ENCODE data around the gene RTKN2.

RTKN2 gene

DNA sequence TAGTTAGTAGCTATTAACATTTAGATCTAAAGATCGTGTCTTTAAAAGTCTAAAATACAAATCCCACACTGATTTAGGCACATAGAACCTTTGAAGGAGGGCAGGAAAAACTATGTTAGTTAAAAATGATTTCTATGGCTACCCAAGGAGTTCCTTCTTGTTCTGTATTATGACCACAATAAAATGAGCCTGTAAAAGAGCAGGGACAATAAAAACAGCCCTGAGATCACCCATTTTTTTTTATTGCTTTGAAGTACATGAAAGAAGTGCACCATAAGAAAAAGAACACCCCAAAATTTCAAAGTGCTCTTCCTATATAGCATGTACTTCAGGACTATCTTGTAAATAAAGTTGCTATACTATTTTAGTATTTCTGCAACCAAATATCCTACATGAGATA, 29.8 kb downstream of the RTKN2 start:
- Histone ChIP-seq H3K4ac (ENCODE audit: low read depth in 1 of 2, low read length in 2 of 2) (no peak overlapping the region), H3K36me3 (ENCODE audit: control insufficient read depth in 1 of 2, insufficient read depth in 2 of 2, low read depth in 1 of 2, low read length in 2 of 2) (no peaks in the 10 kb centered on the region), H3K23ac (ENCODE audit: low read length in 2 of 2) (no peak overlapping the region), H2BK12ac (ENCODE audit: low read length in 2 of 2) (no peak overlapping the region), H3K4me2 (ENCODE audit: low read length, poor library complexity, severe bottlenecking) (no peak overlapping the region), H4K91ac (ENCODE audit: low read length) (no peak overlapping the region), H4K8ac (ENCODE audit: low read length) (no peak overlapping the region), H3K27me3 (ENCODE audit: control insufficient read depth in 1 of 2, insufficient read depth in 1 of 2, low read length in 2 of 2) (no peaks in the 10 kb centered on the region), H2BK5ac (ENCODE audit: low read depth, low read length, poor library complexity, severe bottlenecking) (no peak overlapping the region), H3K27ac (ENCODE audit: low read length, poor library complexity, severe bottlenecking) (no peak overlapping the region), H2AK5ac (ENCODE audit: low read length, severe bottlenecking) (no peak overlapping the region), H2AFZ (ENCODE audit: low read depth, low read length) (no peak overlapping the region), H3K9me3 (ENCODE audit: control insufficient read depth, low read length) (no peaks in the 10 kb centered on the region), H3K79me1 (replicated peaks; ENCODE audit: low read length, poor library complexity, severe bottlenecking) (peaks cover 2% of the 10 kb centered on the region), H3K4me1 (ENCODE audit: control insufficient read depth, insufficient read depth, low read depth, low read length) (peaks cover 6% of the 10 kb centered on the region), H3K4me3 (ENCODE audit: insufficient read depth in 1 of 2, low read depth in 1 of 2, low read length in 2 of 2) (no peak overlapping the region), H3K14ac (ENCODE audit: low read length in 2 of 2) (no peak overlapping the region), H2BK15ac (ENCODE audit: low read depth, poor library complexity, severe bottlenecking) (no peak overlapping the region), H3K9ac (ENCODE audit: low read length) (no peak overlapping the region), H3K18ac (ENCODE audit: low read depth in 1 of 2, low read length in 2 of 2) (no peak overlapping the region), H2BK120ac (ENCODE audit: low read depth, low read length) (no peak overlapping the region)
- DNase-seq = no peak
- no CpG with 5 or more reads among the region's 1 CpG for WGBS

- no peak for DNase-seq
- no peak overlapping the region for H3K14ac ChIP-seq (ENCODE audit: low read length in 2 of 2)
- H3K79me1 ChIP-seq (replicated peaks; ENCODE audit: low read length, poor library complexity, severe bottlenecking) = peaks cover 2% of the 10 kb centered on the region
- H4K8ac ChIP-seq (ENCODE audit: low read length) = no peak overlapping the region
- no peak overlapping the region for H2BK12ac ChIP-seq (ENCODE audit: low read length in 2 of 2)
- H3K4me3 ChIP-seq (ENCODE audit: insufficient read depth in 1 of 2, low read depth in 1 of 2, low read length in 2 of 2) = no peak overlapping the region
- H3K4me2 ChIP-seq (ENCODE audit: low read length, poor library complexity, severe bottlenecking) = no peak overlapping the region
- peaks cover 6% of the 10 kb centered on the region for H3K4me1 ChIP-seq (ENCODE audit: control insufficient read depth, insufficient read depth, low read depth, low read length)
- no peak overlapping the region for H4K91ac ChIP-seq (ENCODE audit: low read length)
- H2BK120ac ChIP-seq (ENCODE audit: low read depth, low read length) = no peak overlapping the region
- H3K27me3 ChIP-seq (ENCODE audit: control insufficient read depth in 1 of 2, insufficient read depth in 1 of 2, low read length in 2 of 2) = no peaks in the 10 kb centered on the region
- H2BK15ac ChIP-seq (ENCODE audit: low read depth, poor library complexity, severe bottlenecking) = no peak overlapping the region
- H3K18ac ChIP-seq (ENCODE audit: low read depth in 1 of 2, low read length in 2 of 2) = no peak overlapping the region
- no peaks in the 10 kb centered on the region for H3K36me3 ChIP-seq (ENCODE audit: control insufficient read depth in 1 of 2, insufficient read depth in 2 of 2, low read depth in 1 of 2, low read length in 2 of 2)
- H2BK5ac ChIP-seq (ENCODE audit: low read depth, low read length, poor library complexity, severe bottlenecking) = no peak overlapping the region
- no peak overlapping the region for H3K27ac ChIP-seq (ENCODE audit: low read length, poor library complexity, severe bottlenecking)
- no peaks in the 10 kb centered on the region for H3K9me3 ChIP-seq (ENCODE audit: control insufficient read depth, low read length)
- no peak overlapping the region for H2AK5ac ChIP-seq (ENCODE audit: low read length, severe bottlenecking)
- no peak overlapping the region for H2AFZ ChIP-seq (ENCODE audit: low read depth, low read length)
- no peak overlapping the region for H3K4ac ChIP-seq (ENCODE audit: low read depth in 1 of 2, low read length in 2 of 2)
- no peak overlapping the region for H3K23ac ChIP-seq (ENCODE audit: low read length in 2 of 2)
- H3K9ac ChIP-seq (ENCODE audit: low read length) = peak overlapping the region; percentile 7
These were observed 30.7 kb downstream of the RTKN2 start for GRCh38 chr10:62237966-62238365.

GRCh38 chr10:62237506-62237905, 31.1 kb downstream of the RTKN2 start:
- H3K27ac ChIP-seq (ENCODE audit: low read length, poor library complexity, severe bottlenecking) = no peak overlapping the region
- WGBS = no CpG with 5 or more reads among the region's 2 CpGs
- peaks cover 2% of the 10 kb centered on the region for H3K79me1 ChIP-seq (replicated peaks; ENCODE audit: low read length, poor library complexity, severe bottlenecking)
- no peak overlapping the region for H3K18ac ChIP-seq (ENCODE audit: low read depth in 1 of 2, low read length in 2 of 2)
- H2BK12ac ChIP-seq (ENCODE audit: low read length in 2 of 2) = no peak overlapping the region
- H3K36me3 ChIP-seq (ENCODE audit: control insufficient read depth in 1 of 2, insufficient read depth in 2 of 2, low read depth in 1 of 2, low read length in 2 of 2) = no peaks in the 10 kb centered on the region
- H3K9ac ChIP-seq (ENCODE audit: low read length) = no peak overlapping the region
- peaks cover 3% of the 10 kb centered on the region for H3K4me1 ChIP-seq (ENCODE audit: control insufficient read depth, insufficient read depth, low read depth, low read length)
- H2AFZ ChIP-seq (ENCODE audit: low read depth, low read length) = no peak overlapping the region
- no peak overlapping the region for H2BK120ac ChIP-seq (ENCODE audit: low read depth, low read length)
- H3K23ac ChIP-seq (ENCODE audit: low read length in 2 of 2) = no peak overlapping the region
- no peak overlapping the region for H3K4me3 ChIP-seq (ENCODE audit: insufficient read depth in 1 of 2, low read depth in 1 of 2, low read length in 2 of 2)
- H3K9me3 ChIP-seq (ENCODE audit: control insufficient read depth, low read length) = no peaks in the 10 kb centered on the region
- no peak overlapping the region for H3K14ac ChIP-seq (ENCODE audit: low read length in 2 of 2)
- H3K4me2 ChIP-seq (ENCODE audit: low read length, poor library complexity, severe bottlenecking) = no peak overlapping the region
- no peaks in the 10 kb centered on the region for H3K27me3 ChIP-seq (ENCODE audit: control insufficient read depth in 1 of 2, insufficient read depth in 1 of 2, low read length in 2 of 2)
- no peak overlapping the region for H4K8ac ChIP-seq (ENCODE audit: low read length)
- no peak for DNase-seq
- no peak overlapping the region for H4K91ac ChIP-seq (ENCODE audit: low read length)
- no peak overlapping the region for H2AK5ac ChIP-seq (ENCODE audit: low read length, severe bottlenecking)
- H3K4ac ChIP-seq (ENCODE audit: low read depth in 1 of 2, low read length in 2 of 2) = no peak overlapping the region
- H2BK5ac ChIP-seq (ENCODE audit: low read depth, low read length, poor library complexity, severe bottlenecking) = no peak overlapping the region
- H2BK15ac ChIP-seq (ENCODE audit: low read depth, poor library complexity, severe bottlenecking) = no peak overlapping the region

GRCh38 chr10:62234077-62234605, 34.5 kb downstream of the RTKN2 start:
- Histone ChIP-seq H4K8ac (ENCODE audit: low read length) (peak overlapping the region; percentile 24), H3K27me3 (ENCODE audit: control insufficient read depth in 1 of 2, insufficient read depth in 1 of 2, low read length in 2 of 2) (no peaks in the 10 kb centered on the region), H3K4ac (ENCODE audit: low read depth in 1 of 2, low read length in 2 of 2) (no peak overlapping the region), H3K27ac (ENCODE audit: low read length, poor library complexity, severe bottlenecking) (peak overlapping the region; percentile 95), H3K4me3 (ENCODE audit: insufficient read depth in 1 of 2, low read depth in 1 of 2, low read length in 2 of 2) (no peak overlapping the region), H3K79me1 (replicated peaks; ENCODE audit: low read length, poor library complexity, severe bottlenecking) (no peaks in the 10 kb centered on the region), H3K23ac (ENCODE audit: low read length in 2 of 2) (no peak overlapping the region), H3K14ac (ENCODE audit: low read length in 2 of 2) (no peak overlapping the region), H3K9ac (ENCODE audit: low read length) (peak overlapping the region; percentile 10), H3K18ac (ENCODE audit: low read depth in 1 of 2, low read length in 2 of 2) (peak overlapping the region; percentile 29 to 37), H2BK15ac (ENCODE audit: low read depth, poor library complexity, severe bottlenecking) (no peak overlapping the region), H2AFZ (ENCODE audit: low read depth, low read length) (no peak overlapping the region), H2BK12ac (ENCODE audit: low read length in 2 of 2) (peak overlapping the region in 1 of 2 experiments; percentile 71), H3K4me1 (ENCODE audit: control insufficient read depth, insufficient read depth, low read depth, low read length) (peaks cover 3% of the 10 kb centered on the region), H2BK5ac (ENCODE audit: low read depth, low read length, poor library complexity, severe bottlenecking) (peak overlapping the region; percentile 74), H3K9me3 (ENCODE audit: control insufficient read depth, low read length) (no peaks in the 10 kb centered on the region), H4K91ac (ENCODE audit: low read length) (peak overlapping the region; percentile 65), H2BK120ac (ENCODE audit: low read depth, low read length) (no peak overlapping the region), H3K4me2 (ENCODE audit: low read length, poor library complexity, severe bottlenecking) (peak overlapping the region; percentile 36), H3K36me3 (ENCODE audit: control insufficient read depth in 1 of 2, insufficient read depth in 2 of 2, low read depth in 1 of 2, low read length in 2 of 2) (no peaks in the 10 kb centered on the region), H2AK5ac (ENCODE audit: low read length, severe bottlenecking) (peak overlapping the region; percentile 87)
- DNase-seq = no peak
- WGBS = 97% methylated on average over 2 of the region's 2 CpGs
